ENCODE data around the gene TRABD.

TRABD gene

GRCh38 chr22:50151571-50152537 lies 33.9 kb upstream of the TRABD start:
- no peaks in the 10 kb centered on the region for H4K20me1 ChIP-seq (ENCODE audit: insufficient read depth, low read length)
- peaks cover 51% of the 10 kb centered on the region for H3K27me3 ChIP-seq (replicated peaks; ENCODE audit: insufficient read depth, low read length)
- no peaks in the 10 kb centered on the region for H3K4me1 ChIP-seq (ENCODE audit: low read length)
- H3K9ac ChIP-seq (ENCODE audit: low read length) = no peak overlapping the region
- no peak overlapping the region for H2AFZ ChIP-seq (ENCODE audit: low read length)
- H3F3A ChIP-seq (ENCODE audit: insufficient read depth, low read length) = no peaks in the 10 kb centered on the region
- no peak for DNase-seq
- no peaks in the 10 kb centered on the region for H3K36me3 ChIP-seq (replicated peaks; ENCODE audit: insufficient read depth, low read length)
- no peak overlapping the region for H3K4me3 ChIP-seq (ENCODE audit: low read length)
- H3K4me2 ChIP-seq (ENCODE audit: low read depth, low read length) = no peak overlapping the region
- no peak overlapping the region for H3K27ac ChIP-seq (ENCODE audit: low read length)
- H3K79me2 ChIP-seq (ENCODE audit: low read length) = no peaks in the 10 kb centered on the region
- H3K9me2 ChIP-seq (replicated peaks; ENCODE audit: insufficient read depth, low read length) = no peaks in the 10 kb centered on the region
- H3K9me3 ChIP-seq (replicated peaks; ENCODE audit: insufficient read depth, low read length) = no peaks in the 10 kb centered on the region
- no peak for TF ChIP-seq EZH2phosphoT487 (IDR thresholded peaks at IDR 0.05; ENCODE audit: low read length)
- TF ChIP-seq CTCF (IDR thresholded peaks at IDR 0.05; ENCODE audit: low read length) = no peak
- no peak for TF ChIP-seq EZH2 (optimal IDR thresholded peaks at IDR 0.05; ENCODE audit: low read depth, low read length)

GRCh38 chr22:50153056-50153755 lies 32.5 kb upstream of the TRABD start:
- Histone ChIP-seq H3F3A (ENCODE audit: insufficient read depth, low read length) (no peaks in the 10 kb centered on the region), H3K27me3 (replicated peaks; ENCODE audit: insufficient read depth, low read length) (peaks cover 64% of the 10 kb centered on the region), H3K9me2 (replicated peaks; ENCODE audit: insufficient read depth, low read length) (no peaks in the 10 kb centered on the region), H4K20me1 (ENCODE audit: insufficient read depth, low read length) (no peaks in the 10 kb centered on the region), H3K4me2 (ENCODE audit: low read depth, low read length) (no peak overlapping the region), H3K9me3 (replicated peaks; ENCODE audit: insufficient read depth, low read length) (no peaks in the 10 kb centered on the region), H3K4me1 (ENCODE audit: low read length) (no peaks in the 10 kb centered on the region), H2AFZ (ENCODE audit: low read length) (no peak overlapping the region), H3K9ac (ENCODE audit: low read length) (no peak overlapping the region), H3K4me3 (ENCODE audit: low read length) (no peak overlapping the region), H3K27ac (ENCODE audit: low read length) (no peak overlapping the region), H3K36me3 (replicated peaks; ENCODE audit: insufficient read depth, low read length) (no peaks in the 10 kb centered on the region), H3K79me2 (ENCODE audit: low read length) (no peaks in the 10 kb centered on the region)
- TF ChIP-seq EZH2phosphoT487 (IDR thresholded peaks at IDR 0.05; ENCODE audit: low read length) = no peak
- TF ChIP-seq EZH2 (optimal IDR thresholded peaks at IDR 0.05; ENCODE audit: low read depth, low read length) = no peak
- no peak for DNase-seq

- H3K4me3 ChIP-seq (ENCODE audit: low read length) = no peak overlapping the region
- H3K9me3 ChIP-seq (replicated peaks; ENCODE audit: insufficient read depth, low read length) = no peaks in the 10 kb centered on the region
- H3K79me2 ChIP-seq (ENCODE audit: low read length) = no peaks in the 10 kb centered on the region
- TF ChIP-seq CTCF (IDR thresholded peaks at IDR 0.05; ENCODE audit: low read length) (no peak), EZH2 (optimal IDR thresholded peaks at IDR 0.05; ENCODE audit: low read depth, low read length) (no peak), EZH2phosphoT487 (IDR thresholded peaks at IDR 0.05; ENCODE audit: low read length) (no peak)
- no peaks in the 10 kb centered on the region for H3K9me2 ChIP-seq (replicated peaks; ENCODE audit: insufficient read depth, low read length)
- no peak overlapping the region for H2AFZ ChIP-seq (ENCODE audit: low read length)
- H3K27me3 ChIP-seq (replicated peaks; ENCODE audit: insufficient read depth, low read length) = peaks cover 70% of the 10 kb centered on the region
- H3K36me3 ChIP-seq (replicated peaks; ENCODE audit: insufficient read depth, low read length) = no peaks in the 10 kb centered on the region
- H3K9ac ChIP-seq (ENCODE audit: low read length) = no peak overlapping the region
- no peak overlapping the region for H3K4me2 ChIP-seq (ENCODE audit: low read depth, low read length)
- no peaks in the 10 kb centered on the region for H3K4me1 ChIP-seq (ENCODE audit: low read length)
- no peak for DNase-seq
- no peaks in the 10 kb centered on the region for H4K20me1 ChIP-seq (ENCODE audit: insufficient read depth, low read length)
- H3K27ac ChIP-seq (ENCODE audit: low read length) = no peak overlapping the region
- no peaks in the 10 kb centered on the region for H3F3A ChIP-seq (ENCODE audit: insufficient read depth, low read length)
These were observed 32.0 kb upstream of the TRABD start for GRCh38 chr22:50153756-50154140.
